Right cardiac atrium (tissue), 5 donors: ENCODE results near the gene TRIM8. TPM values are rescaled to one million over a fixed set of nuclear protein-coding genes. Genes with fewer than 3 reads are reported as not detected.

Experiments
- ATAC-seq, 2 donors: fragments of 200-7000 bp; cut with Tn5 transposase; one replicate each; pipeline versions ENCODE4 v1.8.0 to v1.9.1; 2020; ENCODE audit warnings: moderate library complexity in 2 of 2, mild to moderate bottlenecking in 1 of 2
- DNase-seq, 3 donors: peaks; one replicate each; pipeline ENCODE4 v3.0.0-alpha.2; 2020
- H3K27ac ChIP-seq: one replicate; pipeline ENCODE4 v1.5.1; 2013; ENCODE audit warnings: mild to moderate bottlenecking, low read length, control low read depth, moderate library complexity
- H3K27me3 ChIP-seq: one replicate; pipeline ENCODE4 v1.6.1; 2013; ENCODE audit not compliant: control insufficient read depth, insufficient read depth
- H3K4me1 ChIP-seq: one replicate; pipeline ENCODE4 v1.6.1; 2013; ENCODE audit warnings: low read length; ENCODE audit not compliant: control insufficient read depth, insufficient read depth
- H3K4me3 ChIP-seq: one replicate; pipeline ENCODE4 v1.5.1; 2013; ENCODE audit warnings: low read length, control low read depth
- H3K9me3 ChIP-seq: one replicate; pipeline ENCODE4 v1.6.1; 2013; ENCODE audit warnings: low read length; ENCODE audit not compliant: control insufficient read depth
- WGBS: extraction: QIAGEN DNeasy Blood & Tissue Kit; methylation state at CpG from one replicate; pipeline ENCODE4 v1.1.7; 2013; 5-methylcytosine and 5-hydroxymethylcytosine counted together
- intact Hi-C, 4 donors: fragments of 100-400 bp; cut with DNase I; formaldehyde crosslinking; loops; one replicate each; pipeline versions ENCODE4 v1.11.0 to v1.14.0; 2022 to 2023
- polyA plus RNA-seq: library from polyadenylated mRNA; stranded (reverse); fragments of 200-250 nt; gene quantifications from one replicate; pipeline ENCODE4 v1.2.3, GENCODE V29; 2013
- total RNA-seq, 4 donors: library from RNA; stranded (reverse); fragmentation: NEBNext Ultra II Directional; extraction: Animal tissue kit (Norgen Biotek cat#: 25700); gene quantifications; one replicate each; pipeline ENCODE4 v1.2.1, GENCODE V29; 2021
- donor health status: healthy with polysubstance abuse.
- donor health status: DM: no; HTN: yes; CAD: no.
- donor health status: DM: no; HTN: no; CAD: no.
- donor health status: DM: no; HTN: yes; CAD: no; lungs with severe emphysema.
- donor health status: DM: yes; HTN: yes; CAD: no.

Gene TRIM8
- total and polyA plus RNA-seq, 5 donors, result 71.4 to 120 (median 108) TPM

GRCh38 chr10:102602272-102603045 is 41.8 kb upstream of the TRIM8 start:
- peak; percentile 15 to 53 for ATAC-seq
- Histone ChIP-seq H3K27me3 (no peaks in the 10 kb centered on the region), H3K4me1 (peaks cover 42% of the 10 kb centered on the region), H3K9me3 (no peaks in the 10 kb centered on the region), H3K4me3 (no peak overlapping the region), H3K27ac (peak overlapping the region; percentile 84)
- DNase-seq, result peak; percentile 66 to 84 (median 79)
- WGBS, result 54% methylated on average over 4 of the region's 4 CpGs
- intact Hi-C loops, result no loop called here

GRCh38 chr10:102603946-102604345 is 40.3 kb upstream of the TRIM8 start:
- Histone ChIP-seq H3K4me3 (no peak overlapping the region), H3K27me3 (no peaks in the 10 kb centered on the region), H3K9me3 (no peaks in the 10 kb centered on the region), H3K4me1 (peaks cover 37% of the 10 kb centered on the region), H3K27ac (peak overlapping the region; percentile 78)
- peak; percentile 45 to 58 for ATAC-seq
- peak; percentile 52 to 80 (median 71) for DNase-seq
- 37% methylated on average over 7 of the region's 7 CpGs for WGBS
- intact Hi-C loops, result no loop called here

- intact Hi-C loops, result no loop called here
- H3K4me3 ChIP-seq, result no peak overlapping the region
- peak overlapping the region; percentile 78 for H3K27ac ChIP-seq
- no peaks in the 10 kb centered on the region for H3K27me3 ChIP-seq
- WGBS, result 29% methylated on average over 6 of the region's 6 CpGs
- peak in 1 of 2 donors; percentile 43 for ATAC-seq
- no peaks in the 10 kb centered on the region for H3K9me3 ChIP-seq
- DNase-seq, result peak in 2 of 3 donors; percentile 35 to 58
- peaks cover 35% of the 10 kb centered on the region for H3K4me1 ChIP-seq
Measured at GRCh38 chr10:102604439-102604841, 39.8 kb upstream of the TRIM8 start.

GRCh38 chr10:102605712-102606111 is 38.6 kb upstream of the TRIM8 start:
- 70% methylated on average over 5 of the region's 5 CpGs for WGBS
- Histone ChIP-seq H3K9me3 (no peaks in the 10 kb centered on the region), H3K4me1 (peaks cover 23% of the 10 kb centered on the region), H3K4me3 (no peak overlapping the region), H3K27me3 (no peaks in the 10 kb centered on the region), H3K27ac (no peak overlapping the region)
- ATAC-seq (no peak), DNase-seq (peak in 1 of 3 donors; percentile 16)
- intact Hi-C loops, result no loop called here

- Histone ChIP-seq H3K27ac (no peak overlapping the region), H3K4me3 (no peak overlapping the region), H3K9me3 (no peaks in the 10 kb centered on the region), H3K4me1 (peaks cover 20% of the 10 kb centered on the region), H3K27me3 (no peaks in the 10 kb centered on the region)
- no peak for ATAC-seq
- intact Hi-C loops, result no loop called here
- peak in 1 of 3 donors; percentile 14 for DNase-seq
- 63% methylated on average over 2 of the region's 2 CpGs for WGBS
Measured at GRCh38 chr10:102608487-102608886, 35.8 kb upstream of the TRIM8 start.

GRCh38 chr10:102610441-102610887 is 33.8 kb upstream of the TRIM8 start:
- DNase-seq (peak in 1 of 3 donors; percentile 31), ATAC-seq (no peak)
- H3K9me3 ChIP-seq, result no peaks in the 10 kb centered on the region
- no peaks in the 10 kb centered on the region for H3K27me3 ChIP-seq
- peak overlapping the region; percentile 18 for H3K27ac ChIP-seq
- no peak overlapping the region for H3K4me3 ChIP-seq
- 65% methylated on average over 10 of the region's 10 CpGs for WGBS
- intact Hi-C loops, result no loop called here
- peaks cover 16% of the 10 kb centered on the region for H3K4me1 ChIP-seq

GRCh38 chr10:102611514-102612087 is 32.7 kb upstream of the TRIM8 start:
- H3K4me1 ChIP-seq, result peaks cover 13% of the 10 kb centered on the region
- DNase-seq, result peak in 1 of 3 donors; percentile 61
- no peaks in the 10 kb centered on the region for H3K27me3 ChIP-seq
- H3K27ac ChIP-seq, result peak overlapping the region; percentile 63
- ATAC-seq, result no peak
- no peaks in the 10 kb centered on the region for H3K9me3 ChIP-seq
- intact Hi-C loops, result no loop called here
- H3K4me3 ChIP-seq, result no peak overlapping the region
- WGBS, result 56% methylated on average over 4 of the region's 4 CpGs

- peak in 1 of 2 donors; percentile 2 for ATAC-seq
- H3K4me1 ChIP-seq, result peaks cover 15% of the 10 kb centered on the region
- no peaks in the 10 kb centered on the region for H3K27me3 ChIP-seq
- 71% methylated on average over 8 of the region's 8 CpGs for WGBS
- H3K9me3 ChIP-seq, result no peaks in the 10 kb centered on the region
- H3K27ac ChIP-seq, result peak overlapping the region; percentile 34
- DNase-seq, result peak in 1 of 3 donors; percentile 23
- intact Hi-C loops, result no loop called here
- H3K4me3 ChIP-seq, result no peak overlapping the region
Measured at GRCh38 chr10:102612964-102613275, 31.4 kb upstream of the TRIM8 start.

- H3K4me3 ChIP-seq, result no peak overlapping the region
- peak overlapping the region; percentile 34 for H3K27ac ChIP-seq
- H3K27me3 ChIP-seq, result no peaks in the 10 kb centered on the region
- peaks cover 15% of the 10 kb centered on the region for H3K4me1 ChIP-seq
- intact Hi-C loops, result no loop called here
- WGBS, result 76% methylated on average over 7 of the region's 7 CpGs
- DNase-seq, result peak in 1 of 3 donors; percentile 58
- ATAC-seq, result peak in 1 of 2 donors; percentile 1
- H3K9me3 ChIP-seq, result no peaks in the 10 kb centered on the region
Measured at GRCh38 chr10:102613286-102613685, 31.0 kb upstream of the TRIM8 start.

GRCh38 chr10:102613785-102614184 is 30.5 kb upstream of the TRIM8 start:
- DNase-seq, result peak; percentile 63 to 84 (median 79)
- no peaks in the 10 kb centered on the region for H3K9me3 ChIP-seq
- peaks cover 17% of the 10 kb centered on the region for H3K4me1 ChIP-seq
- no peak overlapping the region for H3K4me3 ChIP-seq
- no peaks in the 10 kb centered on the region for H3K27me3 ChIP-seq
- 46% methylated on average over 8 of the region's 8 CpGs for WGBS
- no peak overlapping the region for H3K27ac ChIP-seq
- intact Hi-C loops, result no loop called here
- peak; percentile 6 to 22 for ATAC-seq

- intact Hi-C loops, result no loop called here
Measured at GRCh38 chr10:102614888-102615287, 29.4 kb upstream of the TRIM8 start.

More at GRCh38 chr10:102614888-102615287, 29.4 kb upstream of the TRIM8 start:
- DNase-seq (peak in 1 of 3 donors; percentile 18), ATAC-seq (no peak)
- Histone ChIP-seq H3K27ac (no peak overlapping the region), H3K4me3 (no peak overlapping the region), H3K27me3 (no peaks in the 10 kb centered on the region), H3K9me3 (no peaks in the 10 kb centered on the region), H3K4me1 (peaks cover 28% of the 10 kb centered on the region)
- 98% methylated on average over 5 of the region's 5 CpGs for WGBS
